Endothelial cell of umbilical vein (primary cell): ENCODE measurements around the gene LAMP1. TPM values are rescaled to one million over a fixed set of nuclear protein-coding genes. Genes with fewer than 3 reads are reported as not detected.

ENCODE experiments used
- BruUV-seq: library from RNA; stranded (reverse); fragments of 400-500 nt; replicated peaks from 2 replicates; lab custom pipeline; 2021; lab: Mats Ljungman, UMichigan
- CTCF ChIA-PET: fragments of 300-600, 350-600 bp; sonication (Branson Sonifier 250); formaldehyde crosslinking; loops from one replicate; lab custom pipeline; 2021; ENCODE audit warnings: antibody characterized with exemption, inconsistent platforms; lab: Charles Lee
- POLR2A ChIA-PET: fragments of 300-600, 350-600 bp; sonication (Branson Sonifier 250); formaldehyde crosslinking; loops from one replicate; lab custom pipeline; 2021; ENCODE audit warnings: antibody characterized with exemption, inconsistent platforms; lab: Charles Lee
- DNase-seq: peaks from one replicate; pipeline ENCODE4 v3.0.0-alpha.2; 2011; ENCODE audit warnings: low read depth, low spot score
- FAIRE-seq: peaks from 2 replicates; lab custom pipeline; 2011; peaks lifted over from hg19 to GRCh38; lab: Jason Lieb, UNC
- H2AFZ ChIP-seq: 2 replicates; pipeline ENCODE4 v1.6.0; 2012; ENCODE audit warnings: low read depth, low read length, control low read depth, inconsistent platforms
- H3K27ac ChIP-seq: 2 replicates; pipeline ENCODE4 v1.5.1; 2011; ENCODE audit warnings: low read depth, mild to moderate bottlenecking, control low read depth, low read length, moderate library complexity; ENCODE audit not compliant: insufficient read depth
- H3K27me3 ChIP-seq, 2 experiments: 2 replicates each; pipeline versions ENCODE4 v1.6.0 to v1.6.1; 2011; ENCODE audit warnings: low read length in 2 of 2, mixed read lengths in 1 of 2; ENCODE audit not compliant: control insufficient read depth in 2 of 2, insufficient read depth in 2 of 2
- H3K36me3 ChIP-seq, 2 experiments: 2 replicates in 1 of 2; 3 replicates in 1 of 2; pipeline ENCODE4 v1.5.1; 2011; ENCODE audit warnings: low read length in 2 of 2, mild to moderate bottlenecking in 1 of 2, moderate library complexity in 1 of 2; ENCODE audit not compliant: control insufficient read depth in 2 of 2, insufficient read depth in 2 of 2; ENCODE audit errors: extremely low read depth in 1 of 2
- H3K4me1 ChIP-seq: 3 replicates; pipeline ENCODE4 v1.5.1; 2011; ENCODE audit warnings: mild to moderate bottlenecking, low read length; ENCODE audit not compliant: control insufficient read depth, insufficient read depth; ENCODE audit errors: extremely low read depth
- H3K4me2 ChIP-seq: 2 replicates; pipeline ENCODE4 v1.6.1; 2011; ENCODE audit warnings: low read length, control low read depth, mixed read lengths; ENCODE audit not compliant: insufficient read depth
- H3K4me3 ChIP-seq, 3 experiments: fragments of 200-600 bp in 1 of 3; sonication (generic), shearing (Covaris generic) in 1 of 3; replicated peaks in 1 of 3; 2 replicates each; pipeline ENCODE4 v1.5.1; 2011 to 2016; ENCODE audit warnings: control low read depth in 3 of 3, low read length in 3 of 3, mild to moderate bottlenecking in 2 of 3, inconsistent platforms in 1 of 3, low read depth in 1 of 3, moderate library complexity in 1 of 3; ENCODE audit not compliant: insufficient read depth in 1 of 3
- H3K79me2 ChIP-seq: 2 replicates; pipeline ENCODE4 v1.6.0; 2012; ENCODE audit warnings: low read length, inconsistent platforms; ENCODE audit not compliant: control insufficient read depth, insufficient read depth
- H3K9ac ChIP-seq: replicated peaks from 2 replicates; pipeline ENCODE3; 2011; ENCODE audit warnings: low read length, control low read depth; ENCODE audit not compliant: insufficient read depth; ENCODE audit errors: extremely low read depth
- H3K9me1 ChIP-seq: replicated peaks from 3 replicates; pipeline ENCODE4 v1.6.0; 2011; ENCODE audit warnings: mild to moderate bottlenecking, low read length; ENCODE audit not compliant: control insufficient read depth, insufficient read depth; ENCODE audit errors: extremely low read depth
- H3K9me3 ChIP-seq: replicated peaks from 2 replicates; pipeline ENCODE4 v1.5.1; 2012; ENCODE audit warnings: low read length, inconsistent platforms; ENCODE audit not compliant: control insufficient read depth, insufficient read depth
- H4K20me1 ChIP-seq: replicated peaks from 2 replicates; pipeline ENCODE3; 2011; ENCODE audit warnings: mild to moderate bottlenecking, low read length; ENCODE audit not compliant: control insufficient read depth, insufficient read depth; ENCODE audit errors: extremely low read depth
- CTCF ChIP-seq, 2 donors: IDR thresholded peaks; 1 replicate in 1 of 2; 2 replicates in 1 of 2; pipeline ENCODE4 v1.5.1; 2011; ENCODE audit warnings: low read length in 2 of 2, mild to moderate bottlenecking in 2 of 2, moderate library complexity in 2 of 2, control low read depth in 1 of 2, inconsistent platforms in 1 of 2, low read depth in 1 of 2; ENCODE audit not compliant: insufficient read depth in 1 of 2; ENCODE audit errors: extremely low read depth in 1 of 2
- EZH2 ChIP-seq: IDR thresholded peaks from 2 replicates; pipeline ENCODE4 v1.6.1; 2012; ENCODE audit warnings: borderline replicate concordance, low read depth, mild to moderate bottlenecking, moderate library complexity, low read length, inconsistent platforms; ENCODE audit not compliant: severe bottlenecking
- FOS ChIP-seq: IDR thresholded peaks from 2 replicates; pipeline ENCODE4 v1.6.1; 2011; ENCODE audit warnings: mild to moderate bottlenecking, low read length, moderate library complexity, borderline replicate concordance; ENCODE audit not compliant: insufficient read depth
- GATA2 ChIP-seq: IDR thresholded peaks from 2 replicates; pipeline ENCODE4 v1.7.0; 2011; ENCODE audit warnings: low read depth, mild to moderate bottlenecking, moderate library complexity, mixed read lengths, low read length; ENCODE audit not compliant: insufficient read length, insufficient read depth
- JUN ChIP-seq: IDR thresholded peaks from 2 replicates; pipeline ENCODE4 v1.6.1; 2011; ENCODE audit warnings: borderline replicate concordance, low read depth; ENCODE audit not compliant: insufficient read length, insufficient read depth
- MAX ChIP-seq: IDR thresholded peaks from 2 replicates; pipeline ENCODE4 v1.6.1; 2011; ENCODE audit not compliant: insufficient read depth, insufficient read length
- MYC ChIP-seq: IDR thresholded peaks from one replicate; pipeline ENCODE4 v1.6.1; 2011; ENCODE audit warnings: mild to moderate bottlenecking, low read depth, low read length
- POLR2A ChIP-seq: IDR thresholded peaks from 2 replicates; pipeline ENCODE4 v1.6.1; 2012; ENCODE audit warnings: low read depth, mild to moderate bottlenecking, control low read depth, low read length
- POLR2AphosphoS5 ChIP-seq: IDR thresholded peaks from 2 replicates; pipeline ENCODE4 v1.6.1; 2012; ENCODE audit warnings: low read depth, mild to moderate bottlenecking, control low read depth, low read length, moderate library complexity; ENCODE audit not compliant: insufficient read depth
- dilution Hi-C: fragments of 300-500 bp; cut with MboI; formaldehyde crosslinking; loops from one replicate; pipeline ENCODE4 v1.15.0; 2019; ENCODE audit warnings: low sequenced_read_pairs; ENCODE audit not compliant: extremely low pct_ligation_motif_present
- intact Hi-C: fragments of 100-400 bp; cut with micrococcal nuclease; formaldehyde crosslinking; loops from one replicate; pipeline ENCODE4 v1.10.0; 2022
- polyA plus RNA-seq, 4 experiments: library from polyadenylated mRNA; depleted of rRNA in 3 of 4; stranded (reverse) in 3 of 4; unstranded in 1 of 4; fragments of >200 nt; gene quantifications; 2 replicates each; pipeline versions ENCODE4 v1.2.1 to v1.2.3, GENCODE V29; 2011 to 2012; ENCODE audit warnings: missing spikeins in 1 of 4
- total RNA-seq: library from RNA; stranded (reverse); gene quantifications from 2 replicates; pipeline ENCODE4 v1.2.3, GENCODE V29; 2021

Gene LAMP1
- total and polyA plus RNA-seq, 2 donors (not counting 3 experiments of a cell fraction or from before 2014, with no cell fraction given), result 262 to 285 TPM

GRCh38 chr13:113358653-113359190, 61.7 kb downstream of the LAMP1 start:
- intact Hi-C loops, result no loop called here
- Histone ChIP-seq H3K4me3 (no peak overlapping the region), H3K9ac (no peak overlapping the region), H3K9me3 (no peaks in the 10 kb centered on the region), H3K4me2 (no peak overlapping the region), H3K36me3 (no peaks in the 10 kb centered on the region), H3K79me2 (no peaks in the 10 kb centered on the region), H4K20me1 (no peaks in the 10 kb centered on the region), H3K27me3 (peaks cover 21 to 22% of the 10 kb centered on the region in 2 experiments), H2AFZ (no peak overlapping the region), H3K27ac (no peak overlapping the region), H3K9me1 (no peaks in the 10 kb centered on the region), H3K4me1 (no peaks in the 10 kb centered on the region)
- DNase-seq, result no peak
- no peak for FAIRE-seq
- ChIA-PET POLR2A (no interaction called here), CTCF (no interaction called here)
- TF ChIP-seq FOS (no peak), POLR2A (no peak), CTCF (IDR thresholded peaks at IDR 0.05; ENCODE audit: extremely low read depth in 1 of 2, insufficient read depth in 1 of 2, low read depth in 1 of 2, low read length in 2 of 2) (no peak), GATA2 (no peak), POLR2AphosphoS5 (no peak), JUN (no peak), EZH2 (no peak), MAX (no peak), MYC (no peak)
- BruUV-seq, result no TSS peak
- dilution Hi-C loops, result no loop called here
